BLaER1 (cell line): Measurements from ENCODE around the gene CST6.
A peak's percentile ranks its signal among the peaks of the same experiment; 100 is the strongest.

Experiments used
- H3K27ac ChIP-seq: shearing (Covaris generic); formaldehyde crosslinking; 2 replicates; pipeline ENCODE4 v1.8.1; 2022
- H3K27me3 ChIP-seq: shearing (Covaris generic); formaldehyde crosslinking; 2 replicates; pipeline ENCODE4 v1.8.1; 2022
- H3K36me3 ChIP-seq: shearing (Covaris generic); formaldehyde crosslinking; 2 replicates; pipeline ENCODE4 v1.8.1; 2022
- H3K4me1 ChIP-seq: shearing (Covaris generic); formaldehyde crosslinking; 2 replicates; pipeline ENCODE4 v1.8.1; 2022
- H3K4me2 ChIP-seq: shearing (Covaris generic); formaldehyde crosslinking; 2 replicates; pipeline ENCODE4 v1.8.1; 2022
- H3K4me3 ChIP-seq: shearing (Covaris generic); formaldehyde crosslinking; 2 replicates; pipeline ENCODE4 v1.8.1; 2022
- H3K9ac ChIP-seq: shearing (Covaris generic); formaldehyde crosslinking; 2 replicates; pipeline ENCODE4 v1.8.1; 2022
- H3K9me3 ChIP-seq: shearing (Covaris generic); formaldehyde crosslinking; 2 replicates; pipeline ENCODE4 v1.8.1; 2022
- H4K20me1 ChIP-seq: shearing (Covaris generic); formaldehyde crosslinking; 2 replicates; pipeline ENCODE4 v1.8.1; 2022
- Cebpa-rat ChIP-seq: shearing (Covaris generic); IDR thresholded peaks from 2 replicates; pipeline ENCODE4 v1.8.1; 2022

Gene CST6

DNA sequence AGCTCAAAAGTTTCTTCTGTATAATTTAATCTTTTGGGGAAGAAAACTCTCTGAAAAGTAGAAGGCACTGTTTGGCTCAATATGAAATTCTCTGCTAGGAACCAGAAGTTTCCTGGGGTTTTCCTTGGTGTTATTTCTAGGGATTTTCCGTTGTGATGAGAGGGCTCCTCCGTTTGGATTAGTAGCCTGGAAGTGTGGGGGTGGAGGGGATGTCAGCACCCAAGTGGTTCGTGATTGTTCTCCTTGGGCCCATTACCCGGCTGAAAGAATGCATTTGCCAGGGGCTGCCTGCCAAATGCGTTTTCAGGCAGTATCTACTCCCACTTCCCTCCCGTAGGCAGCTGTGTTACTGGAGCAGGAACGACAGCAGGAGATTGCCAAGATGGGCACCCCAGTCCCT is 44.7 kb downstream of the CST6 start:
- Histone ChIP-seq H3K4me1 (peaks cover 14% of the 10 kb centered on the region), H4K20me1 (peaks cover 64% of the 10 kb centered on the region), H3K4me3 (no peak overlapping the region), H3K27me3 (no peaks in the 10 kb centered on the region), H3K9ac (no peak overlapping the region), H3K4me2 (no peak overlapping the region), H3K27ac (no peak overlapping the region), H3K36me3 (peaks cover 79% of the 10 kb centered on the region), H3K9me3 (no peaks in the 10 kb centered on the region)
- no peak for TF ChIP-seq Cebpa-rat

DNA sequence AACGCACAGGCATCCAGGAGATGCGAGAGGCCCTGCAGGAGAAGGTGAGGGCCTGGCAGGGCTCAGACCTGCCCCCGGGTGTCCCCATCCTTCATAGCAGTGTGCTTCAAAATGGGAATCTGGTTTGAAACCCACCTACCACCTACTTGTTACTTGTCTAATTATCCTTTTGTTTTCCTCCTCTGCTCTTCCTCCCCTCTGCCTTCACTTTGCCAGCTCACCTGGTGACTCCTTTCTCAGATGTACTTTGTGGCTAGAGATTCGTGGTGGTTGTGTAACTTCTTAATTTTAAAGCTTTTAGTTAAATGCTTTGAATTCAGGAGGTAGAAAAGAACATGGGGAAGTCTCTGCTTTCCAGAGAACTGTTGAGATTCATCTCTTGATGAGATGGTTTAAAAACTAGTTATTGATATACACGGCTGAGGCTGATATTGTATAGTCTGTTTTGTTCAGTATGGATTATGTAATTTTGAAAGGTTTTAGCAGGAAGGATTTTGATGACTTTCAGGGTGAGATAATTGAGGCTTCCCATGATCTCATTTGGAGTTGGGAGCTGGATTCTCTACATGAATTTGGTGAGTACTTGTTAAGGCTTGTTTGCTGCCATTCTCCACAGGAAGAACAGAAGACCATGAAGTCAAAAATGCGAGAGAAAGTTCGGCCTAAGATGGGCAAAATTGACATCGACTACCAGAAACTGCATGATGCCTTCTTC is 48.3 kb downstream of the CST6 start:
- Histone ChIP-seq H3K4me2 (no peak overlapping the region), H3K4me1 (no peaks in the 10 kb centered on the region), H4K20me1 (peaks cover 66% of the 10 kb centered on the region), H3K27ac (no peak overlapping the region), H3K9ac (no peak overlapping the region), H3K36me3 (peaks cover 100% of the 10 kb centered on the region), H3K27me3 (no peaks in the 10 kb centered on the region), H3K9me3 (no peaks in the 10 kb centered on the region), H3K4me3 (no peak overlapping the region)
- TF ChIP-seq Cebpa-rat = no peak

DNA sequence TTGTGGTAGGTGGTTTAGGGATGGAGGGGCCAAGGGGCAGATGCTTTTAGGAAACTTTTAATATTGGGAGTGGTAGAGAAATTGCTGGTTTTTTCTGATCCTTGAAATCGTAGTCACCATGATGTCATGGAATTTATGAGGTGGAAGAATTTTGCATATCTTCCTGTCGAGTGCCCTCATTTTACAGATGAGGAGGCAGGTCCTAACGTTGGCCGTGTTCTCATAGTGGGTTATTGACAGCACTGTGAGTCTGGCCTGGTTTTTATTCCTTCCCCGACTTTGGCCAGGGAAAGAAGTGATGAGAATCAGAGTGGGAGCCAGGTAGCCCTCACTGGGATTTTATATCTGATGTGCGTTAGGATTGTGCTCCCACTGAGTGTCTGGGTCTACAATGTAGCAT is 49.5 kb downstream of the CST6 start:
- Histone ChIP-seq H3K4me2 (no peak overlapping the region), H3K9ac (peak overlapping the region; percentile 45; the same call in 1 of the 2 replicates), H3K4me1 (peaks cover 1% of the 10 kb centered on the region; the same call in 1 of the 2 replicates), H3K27ac (no peak overlapping the region), H3K9me3 (no peaks in the 10 kb centered on the region), H3K27me3 (no peaks in the 10 kb centered on the region), H4K20me1 (peaks cover 64% of the 10 kb centered on the region), H3K4me3 (no peak overlapping the region), H3K36me3 (peaks cover 98% of the 10 kb centered on the region)
- no peak for TF ChIP-seq Cebpa-rat

- Histone ChIP-seq H3K9ac (no peak overlapping the region), H3K4me2 (no peak overlapping the region), H3K9me3 (no peaks in the 10 kb centered on the region), H3K27ac (no peak overlapping the region), H3K4me3 (no peak overlapping the region), H3K4me1 (peaks cover 13% of the 10 kb centered on the region; the same call in 1 of the 2 replicates), H3K36me3 (peaks cover 98% of the 10 kb centered on the region), H3K27me3 (no peaks in the 10 kb centered on the region), H4K20me1 (peaks cover 71% of the 10 kb centered on the region)
- no peak for TF ChIP-seq Cebpa-rat
These were observed 50.6 kb downstream of the CST6 start for GRCh38 chr11:66062408-66062807.
